ENCODE measurements around the gene C17orf75.

Gene C17orf75

GRCh38 chr17:32333187-32333586, 8.8 kb downstream of the C17orf75 start:
- TF ChIP-seq CTCF (IDR thresholded peaks at IDR 0.05; ENCODE audit: low read depth, low read length) = no peak
- no peak for DNase-seq (ENCODE audit: low read depth, low spot score)
- H3K4me3 ChIP-seq (ENCODE audit: low read depth, low read length) = no peak overlapping the region
- in situ Hi-C loops (cut with HindIII; ENCODE audit: low sequenced_read_pairs) = no loop called here

GRCh38 chr17:32331243-32332040, 10.5 kb downstream of the C17orf75 start:
- no peak overlapping the region for H3K4me3 ChIP-seq (ENCODE audit: low read depth, low read length)
- no peak for TF ChIP-seq CTCF (IDR thresholded peaks at IDR 0.05; ENCODE audit: low read depth, low read length)
- in situ Hi-C loops (cut with HindIII; ENCODE audit: low sequenced_read_pairs) = no loop called here

GRCh38 chr17:32330147-32330546, 11.8 kb downstream of the C17orf75 start:
- no peak overlapping the region for H3K4me3 ChIP-seq (ENCODE audit: low read depth, low read length)
- in situ Hi-C loops (cut with HindIII; ENCODE audit: low sequenced_read_pairs) = no loop called here
- no peak for DNase-seq (ENCODE audit: low read depth, low spot score)
- no peak for TF ChIP-seq CTCF (IDR thresholded peaks at IDR 0.05; ENCODE audit: low read depth, low read length)

More at GRCh38 chr17:32331243-32332040, 10.5 kb downstream of the C17orf75 start:
- DNase-seq (ENCODE audit: low read depth, low spot score) = no peak

GRCh38 chr17:32327911-32328310, 14.1 kb downstream of the C17orf75 start:
- no peak overlapping the region for H3K4me3 ChIP-seq (ENCODE audit: low read depth, low read length)
- TF ChIP-seq CTCF (IDR thresholded peaks at IDR 0.05; ENCODE audit: low read depth, low read length) = no peak
- in situ Hi-C loops (cut with HindIII; ENCODE audit: low sequenced_read_pairs) = no loop called here
- DNase-seq (ENCODE audit: low read depth, low spot score) = no peak

- H3K4me3 ChIP-seq (ENCODE audit: low read depth, low read length) = no peak overlapping the region
- DNase-seq (ENCODE audit: low read depth, low spot score) = no peak
- TF ChIP-seq CTCF (IDR thresholded peaks at IDR 0.05; ENCODE audit: low read depth, low read length) = no peak
- in situ Hi-C loops (cut with HindIII; ENCODE audit: low sequenced_read_pairs) = no loop called here
These were observed 18.0 kb downstream of the C17orf75 start for GRCh38 chr17:32323811-32324491.

GRCh38 chr17:32323046-32323445, 18.9 kb downstream of the C17orf75 start:
- in situ Hi-C loops (cut with HindIII; ENCODE audit: low sequenced_read_pairs) = no loop called here
- no peak for TF ChIP-seq CTCF (IDR thresholded peaks at IDR 0.05; ENCODE audit: low read depth, low read length)
- no peak for DNase-seq (ENCODE audit: low read depth, low spot score)
- H3K4me3 ChIP-seq (ENCODE audit: low read depth, low read length) = no peak overlapping the region
